Superior temporal gyrus (tissue), 1 donor: ENCODE results near the gene PNPLA7.
"Not testable (repeated sequence)": the region's sequence is repeated elsewhere in the genome, so short reads cannot be mapped to it uniquely, and the experiment has no call there.

Experiments
- DNase-seq: peaks from one replicate; pipeline ENCODE4 v3.0.0-alpha.2; 2016; ENCODE audit errors: extremely low spot score

The PNPLA7 gene

DNA sequence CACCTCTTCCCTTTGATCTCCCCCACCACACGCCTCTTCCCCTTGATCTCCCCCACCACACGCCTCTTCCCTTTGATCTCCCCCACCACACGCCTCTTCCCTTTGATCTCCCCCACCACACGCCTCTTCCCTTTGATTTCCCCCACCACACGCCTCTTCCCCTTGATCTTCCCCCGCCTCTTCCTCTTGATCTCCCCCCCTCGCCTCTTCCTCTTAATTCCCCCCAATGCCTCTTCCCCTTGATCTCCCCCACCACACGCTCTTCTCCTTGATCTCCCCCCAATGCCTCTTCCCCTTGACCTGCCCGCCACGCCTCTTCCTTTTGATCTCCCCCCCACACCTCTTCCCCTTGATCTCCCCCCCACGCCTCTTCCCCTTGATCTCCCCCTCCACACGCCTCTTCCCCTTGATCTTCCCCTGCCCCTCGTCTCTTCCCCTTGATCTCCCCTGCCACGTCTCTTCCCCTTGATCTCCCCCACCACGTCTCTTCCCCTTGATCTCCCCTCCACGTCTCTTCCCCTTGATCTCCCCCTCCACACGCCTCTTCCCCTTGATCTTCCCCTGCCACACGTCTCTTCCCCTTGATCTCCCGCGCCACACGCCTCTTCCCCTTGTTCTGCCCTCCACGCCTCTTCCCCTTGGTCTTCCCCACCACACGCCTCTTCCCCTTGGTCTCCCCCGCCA, 99.5 kb downstream of the PNPLA7 start:
- not testable (repeated sequence) for DNase-seq

DNA sequence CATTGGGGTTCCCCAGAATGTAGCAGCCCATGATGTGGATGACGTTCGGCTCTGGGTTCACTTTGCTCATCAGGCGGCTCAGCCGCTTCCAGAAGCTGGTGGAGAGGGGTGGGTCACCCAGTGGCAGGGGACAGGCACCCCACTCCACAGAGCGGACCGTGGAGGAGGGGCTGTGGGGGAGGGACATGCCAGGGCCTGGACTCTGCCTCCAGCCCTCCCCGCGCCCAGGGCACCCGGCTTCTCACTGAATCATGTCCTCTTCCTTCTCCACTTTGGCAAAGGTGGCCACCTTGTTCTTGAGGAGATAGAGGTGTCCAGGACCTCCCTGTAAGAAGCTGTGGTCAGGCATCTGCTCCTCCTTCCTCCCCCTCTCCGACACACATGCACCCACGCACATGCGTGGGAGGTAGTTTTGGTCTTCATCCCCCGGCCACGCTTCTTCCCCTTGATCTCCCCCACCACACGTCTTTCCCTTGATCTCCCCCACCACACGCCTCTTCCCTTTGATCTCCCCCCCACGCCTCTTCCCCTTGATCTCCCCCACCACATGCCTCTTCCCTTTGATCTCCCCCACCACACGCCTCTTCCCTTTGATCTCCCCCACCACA, 100.2 kb downstream of the PNPLA7 start:
- DNase-seq, result no peak

DNA sequence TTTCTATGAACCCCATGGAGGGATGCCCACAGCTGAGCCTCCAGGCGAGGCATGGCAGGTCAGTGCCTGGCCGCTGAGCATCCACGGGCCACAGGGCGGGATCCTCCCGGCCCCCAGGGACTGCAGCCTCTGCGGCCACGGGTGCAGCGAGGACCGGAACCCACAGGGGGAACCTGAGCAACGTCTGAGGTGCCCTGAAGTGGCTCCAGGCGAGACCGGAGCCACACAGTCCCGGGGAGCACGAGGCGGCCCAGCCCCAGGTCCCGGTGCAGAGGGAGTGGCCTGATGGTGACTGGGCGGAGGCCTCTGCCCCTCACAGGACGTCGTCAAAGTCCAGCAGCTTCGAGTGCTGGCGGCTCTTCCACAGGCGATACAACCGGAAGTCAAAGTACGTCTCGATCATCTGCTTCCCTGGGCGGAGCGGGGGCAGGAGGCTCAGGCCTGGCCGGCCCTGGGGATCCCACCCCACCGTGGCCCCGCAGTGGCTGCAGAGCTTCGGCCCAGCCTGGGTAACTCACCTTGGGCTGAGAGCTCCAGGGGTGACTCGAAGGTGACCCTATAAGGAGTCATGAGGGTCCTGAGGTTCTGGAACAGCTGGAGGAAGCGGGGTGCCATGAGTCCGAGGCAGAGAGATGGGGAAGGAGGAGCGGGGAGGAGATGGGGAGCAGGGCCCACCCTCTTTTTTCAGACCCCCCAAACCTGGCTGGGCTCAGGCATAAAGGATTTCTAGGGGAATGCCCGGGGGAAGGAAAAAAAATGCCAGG, 100.9 kb downstream of the PNPLA7 start:
- no peak for DNase-seq

DNA sequence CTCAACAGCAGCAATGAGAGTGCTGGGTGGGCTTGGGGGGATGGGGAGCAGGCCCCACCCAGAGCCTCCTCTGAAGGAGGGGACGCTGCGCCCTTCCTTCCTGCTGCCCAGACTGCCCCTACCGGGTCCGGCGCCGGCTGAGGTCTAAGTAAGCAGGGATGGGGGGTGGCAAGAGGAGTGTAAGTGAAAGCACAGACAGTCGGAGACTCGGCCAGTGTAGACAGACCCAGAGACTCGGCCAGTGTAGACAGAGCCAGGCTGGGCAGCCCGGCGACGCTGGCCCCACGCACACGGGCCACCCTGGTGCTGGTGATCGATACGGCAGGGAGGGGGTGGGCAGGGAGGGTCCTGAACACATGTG, 101.6 kb downstream of the PNPLA7 start:
- DNase-seq, result no peak

DNA sequence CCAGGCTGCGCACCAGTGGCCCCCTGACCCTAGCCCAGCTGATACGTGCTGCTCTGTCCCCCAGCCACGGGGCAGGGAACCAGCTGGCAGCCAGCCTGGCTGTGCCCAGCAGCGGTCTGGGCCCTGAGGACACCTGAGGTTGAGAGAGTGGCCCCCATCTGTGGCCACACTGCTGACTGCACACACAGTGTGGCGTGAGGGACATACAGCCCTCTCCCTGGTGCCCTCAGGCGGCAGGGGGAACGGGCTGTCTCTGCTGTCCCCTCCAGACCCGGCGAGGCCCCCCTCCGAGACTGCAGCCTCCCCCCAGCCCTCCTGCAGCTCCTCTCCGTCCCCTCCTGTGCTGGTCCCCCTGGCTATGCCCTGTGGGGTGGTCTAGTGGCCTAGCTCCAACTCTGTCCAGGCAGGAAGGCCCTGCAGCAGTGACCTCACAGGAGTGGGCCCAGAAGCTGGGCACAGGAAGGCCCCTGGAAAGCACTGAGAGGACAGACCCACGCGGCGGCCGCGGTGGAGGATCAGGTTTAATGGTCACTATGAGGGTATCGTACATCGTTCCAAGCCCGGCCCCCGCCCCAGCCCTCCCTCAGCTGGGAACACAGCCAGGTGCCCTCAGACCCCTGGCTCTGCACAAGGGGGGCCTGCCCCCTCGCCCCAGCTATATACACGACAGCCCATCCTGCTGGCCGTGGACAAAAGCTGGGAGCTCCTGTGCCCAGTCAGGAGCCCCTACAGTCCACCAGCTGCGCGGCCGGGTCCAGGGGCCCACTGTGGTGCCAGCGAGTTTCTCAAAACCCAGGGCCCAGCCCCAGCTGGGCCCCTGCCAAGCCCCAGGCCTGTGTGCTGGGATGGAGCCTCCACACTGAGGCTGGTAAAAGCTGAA, 102.2 kb downstream of the PNPLA7 start:
- DNase-seq, result no peak

DNA sequence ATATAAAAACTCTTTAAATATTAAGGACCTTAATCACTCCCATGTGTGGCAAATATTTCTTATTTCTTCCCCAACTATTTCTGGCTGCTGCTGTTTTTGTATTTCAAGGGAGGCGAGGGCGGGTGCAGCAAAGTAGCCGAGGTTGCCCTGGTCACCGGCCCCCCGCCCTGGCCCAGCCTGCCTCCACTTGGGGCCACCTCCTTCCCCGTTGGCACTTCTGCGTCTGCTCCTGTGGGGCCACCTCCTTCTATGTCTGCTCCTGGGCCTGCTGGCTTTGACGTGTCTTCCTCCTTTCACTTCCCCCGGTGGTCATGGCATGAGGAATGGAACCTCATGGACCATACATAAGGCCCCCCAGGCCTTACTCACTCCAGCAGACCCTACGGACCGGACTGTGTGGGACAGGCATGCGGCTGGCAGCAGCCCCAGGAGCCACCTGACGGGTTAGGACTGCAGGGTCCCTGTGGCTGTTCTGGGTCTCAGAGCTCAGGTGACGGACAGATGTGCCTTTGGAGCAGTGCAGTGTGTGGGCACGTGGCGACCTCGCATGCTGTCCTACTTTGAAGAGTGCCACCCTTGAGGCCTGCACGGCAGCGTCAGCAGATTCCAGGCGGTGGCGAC, 103.2 kb downstream of the PNPLA7 start:
- no peak for DNase-seq

DNA sequence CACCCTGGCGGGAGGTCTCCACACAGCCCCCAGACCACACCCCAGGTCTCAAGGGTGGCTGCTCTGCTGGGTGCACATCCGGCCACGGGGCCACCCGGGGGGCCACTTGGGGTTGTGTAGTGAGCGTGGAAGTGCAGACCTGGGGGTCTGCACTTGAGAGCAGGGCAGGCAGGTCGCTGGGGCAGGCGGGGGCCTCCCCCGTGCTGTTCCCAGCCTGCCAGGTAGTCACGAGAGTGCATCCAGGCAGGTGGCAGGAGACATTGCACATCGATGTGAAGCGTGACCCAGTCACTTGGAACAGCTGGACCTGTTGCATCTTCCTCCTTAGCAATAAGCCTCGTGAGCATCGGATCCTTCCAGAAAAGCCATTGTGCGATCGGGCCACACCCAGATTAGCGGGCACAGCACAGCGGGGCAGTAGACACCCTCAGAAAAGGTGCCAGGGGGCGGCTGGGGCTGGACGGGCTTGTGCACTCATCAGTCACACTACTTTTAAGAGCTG, 104.2 kb downstream of the PNPLA7 start:
- DNase-seq, result no peak

DNA sequence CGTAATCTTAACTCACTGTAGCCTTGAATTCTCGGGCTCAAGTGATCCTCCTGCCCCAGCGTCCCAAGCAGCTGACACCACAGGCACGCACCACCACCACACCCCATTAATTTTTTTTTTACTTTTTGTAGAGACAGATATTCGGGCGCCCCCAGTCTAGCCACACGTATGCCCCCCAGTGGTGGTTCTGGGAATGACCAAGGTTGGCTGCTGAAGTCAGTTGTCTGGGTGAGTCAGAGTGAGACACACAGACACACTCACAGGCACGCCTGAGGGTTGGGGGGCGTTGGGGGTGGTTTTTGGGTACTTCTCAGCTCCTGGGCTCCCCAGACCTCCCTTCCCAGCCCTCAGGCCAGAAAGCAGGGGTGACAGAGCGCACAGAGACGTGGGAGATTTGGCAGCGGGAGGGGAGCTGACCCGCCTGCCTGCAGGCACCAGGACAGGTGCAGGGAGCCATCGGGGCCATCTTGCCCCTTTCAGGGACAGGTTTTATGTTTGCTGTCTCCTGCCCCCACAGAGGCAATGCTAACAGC, 104.9 kb downstream of the PNPLA7 start:
- DNase-seq, result peak; percentile 83

DNA sequence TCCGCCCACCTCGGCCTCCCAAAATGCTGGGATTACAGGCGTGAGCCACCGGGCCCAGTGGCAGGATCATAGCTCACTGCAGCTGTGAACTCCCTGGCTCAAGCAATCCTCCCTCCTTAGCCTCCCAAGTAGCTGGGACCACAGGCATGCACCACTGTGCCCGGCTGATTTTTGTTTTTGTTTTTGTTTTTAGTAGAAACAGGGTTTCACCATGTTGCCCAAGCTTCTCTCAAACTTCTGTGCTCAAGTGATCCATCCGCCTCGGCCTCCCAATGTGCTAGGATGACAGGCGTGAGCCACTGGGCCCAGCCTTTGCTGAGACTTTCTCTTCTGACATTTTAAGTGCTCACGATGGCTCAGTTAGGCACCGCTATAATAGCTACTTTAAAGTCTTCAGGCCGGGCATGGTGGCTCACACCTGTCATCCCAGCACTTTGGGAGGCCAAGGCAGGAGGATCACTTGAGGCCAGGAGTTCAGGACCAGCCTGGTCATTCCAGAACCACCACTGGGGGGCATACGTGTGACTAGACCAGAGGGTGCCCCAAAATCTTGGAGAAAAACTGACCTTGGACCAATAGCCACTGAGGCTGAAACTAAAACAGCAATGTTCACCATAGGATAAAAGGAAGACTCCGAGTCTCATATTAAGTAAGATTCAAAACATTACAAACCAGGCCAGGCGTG, 106.0 kb downstream of the PNPLA7 start:
- DNase-seq, result no peak

DNA sequence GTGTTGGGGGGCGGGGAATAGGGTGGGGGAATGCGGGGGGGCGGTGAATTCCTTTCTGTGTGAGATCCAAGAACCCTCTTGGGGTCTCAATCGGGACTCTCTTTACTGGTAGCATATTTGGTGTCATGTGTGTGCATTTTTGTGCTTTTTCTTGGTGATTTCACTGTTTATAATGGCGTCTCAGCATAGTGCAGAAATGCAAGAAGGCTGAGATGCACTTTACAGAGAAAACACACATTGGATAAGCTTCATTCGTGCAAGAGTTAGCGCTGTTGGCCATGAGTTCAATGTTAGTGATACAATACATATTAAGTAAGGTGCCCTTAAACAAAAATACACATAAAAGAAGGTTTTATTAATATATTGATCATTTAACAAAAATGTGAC, 108.3 kb downstream of the PNPLA7 start:
- DNase-seq, result no peak

DNA sequence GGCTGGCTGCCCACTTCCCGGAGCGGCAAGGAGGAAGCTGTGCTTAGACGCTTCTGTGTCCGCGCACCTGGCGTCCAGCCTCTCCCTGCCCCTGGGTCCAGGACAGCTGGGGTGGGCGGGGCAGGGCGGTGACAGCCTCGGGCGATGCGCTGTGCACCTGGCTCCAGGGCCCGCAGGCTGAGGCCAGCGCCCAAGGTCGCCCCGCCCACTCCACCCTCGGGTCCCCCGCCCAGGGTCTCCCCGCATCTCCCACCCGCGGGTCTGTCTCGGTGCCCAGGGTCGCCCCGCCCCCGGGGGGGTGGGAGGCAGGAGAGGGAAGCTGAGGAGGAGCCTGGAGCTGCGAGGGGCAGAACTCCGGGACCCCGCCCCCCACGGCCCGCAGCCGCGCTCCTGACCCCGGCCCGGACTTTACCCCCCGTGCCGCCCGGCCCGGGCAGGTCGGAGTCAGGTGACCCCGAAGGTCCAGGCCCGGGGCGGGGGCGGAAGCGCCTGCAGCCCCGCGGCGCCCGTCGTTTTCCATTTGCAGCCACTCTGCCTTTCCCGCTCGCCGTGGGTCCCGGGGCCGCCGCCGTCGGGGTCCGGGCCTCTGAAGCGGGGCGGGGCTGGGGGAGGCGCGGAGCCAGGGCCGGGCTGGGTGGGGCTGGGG, 108.8 kb downstream of the PNPLA7 start, which contains the start of gene ENTPD8:
Gene ENTPD8, minus strand, starts transcription at position 69 of the 646 bp plus-strand sequence. CDS start 3,072 bp downstream, outside the sequence.
- DNase-seq, result no peak

DNA sequence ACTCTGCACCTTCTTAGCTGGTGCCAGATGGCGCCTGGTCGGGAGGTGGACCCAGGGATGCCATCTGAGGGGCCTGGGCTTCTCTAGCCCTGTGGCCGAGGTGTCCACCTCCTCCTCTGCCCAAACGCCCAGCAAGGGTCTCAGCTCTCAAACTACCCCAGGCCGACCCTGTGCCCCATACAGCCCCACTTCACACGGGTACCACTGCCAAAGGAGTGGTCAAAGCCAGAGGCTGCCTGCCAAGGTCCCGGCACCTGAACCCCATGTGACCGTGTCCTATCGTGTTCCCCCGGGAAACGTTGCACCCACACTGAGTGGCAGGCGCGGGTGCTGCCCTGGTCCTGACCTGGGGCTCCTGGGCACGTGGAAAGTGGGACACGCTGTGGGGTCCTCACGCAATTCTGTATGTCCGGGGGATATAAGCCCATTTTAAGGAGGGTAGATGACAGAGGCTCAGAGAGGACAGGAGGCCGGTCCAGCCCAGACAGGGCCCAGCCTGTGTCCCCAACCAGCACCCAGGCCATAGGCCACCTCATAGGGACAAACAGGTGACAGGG, 111.0 kb downstream of the PNPLA7 start:
- no peak for DNase-seq

DNA sequence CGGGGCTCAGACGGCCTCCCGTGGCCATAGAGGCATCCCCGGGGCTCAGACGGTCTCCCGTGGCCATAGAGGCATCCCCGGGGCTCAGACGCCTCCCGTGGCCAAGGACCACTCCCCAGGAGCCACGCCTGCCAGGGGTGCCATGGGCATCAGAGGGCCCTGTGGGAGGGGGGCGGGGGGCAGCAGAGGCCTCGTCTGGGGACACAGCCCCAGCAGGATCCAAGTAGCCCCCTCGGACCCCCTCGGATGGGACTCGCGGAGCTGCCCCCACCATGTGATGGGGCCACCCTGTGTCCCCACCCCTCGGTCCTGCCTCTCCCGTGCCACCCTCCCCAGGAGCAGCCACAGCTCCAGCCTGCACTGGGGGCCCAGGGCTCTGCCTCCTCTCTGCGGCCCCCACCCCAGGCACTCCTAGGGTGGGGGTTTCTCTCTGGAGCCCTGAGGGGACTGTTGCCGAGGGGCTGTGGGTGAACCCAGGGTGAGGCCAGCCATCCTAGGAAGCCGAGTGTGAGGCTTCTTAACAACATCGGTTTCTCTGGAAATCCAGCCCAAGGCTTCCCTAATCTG, 111.5 kb downstream of the PNPLA7 start:
- DNase-seq, result no peak

DNA sequence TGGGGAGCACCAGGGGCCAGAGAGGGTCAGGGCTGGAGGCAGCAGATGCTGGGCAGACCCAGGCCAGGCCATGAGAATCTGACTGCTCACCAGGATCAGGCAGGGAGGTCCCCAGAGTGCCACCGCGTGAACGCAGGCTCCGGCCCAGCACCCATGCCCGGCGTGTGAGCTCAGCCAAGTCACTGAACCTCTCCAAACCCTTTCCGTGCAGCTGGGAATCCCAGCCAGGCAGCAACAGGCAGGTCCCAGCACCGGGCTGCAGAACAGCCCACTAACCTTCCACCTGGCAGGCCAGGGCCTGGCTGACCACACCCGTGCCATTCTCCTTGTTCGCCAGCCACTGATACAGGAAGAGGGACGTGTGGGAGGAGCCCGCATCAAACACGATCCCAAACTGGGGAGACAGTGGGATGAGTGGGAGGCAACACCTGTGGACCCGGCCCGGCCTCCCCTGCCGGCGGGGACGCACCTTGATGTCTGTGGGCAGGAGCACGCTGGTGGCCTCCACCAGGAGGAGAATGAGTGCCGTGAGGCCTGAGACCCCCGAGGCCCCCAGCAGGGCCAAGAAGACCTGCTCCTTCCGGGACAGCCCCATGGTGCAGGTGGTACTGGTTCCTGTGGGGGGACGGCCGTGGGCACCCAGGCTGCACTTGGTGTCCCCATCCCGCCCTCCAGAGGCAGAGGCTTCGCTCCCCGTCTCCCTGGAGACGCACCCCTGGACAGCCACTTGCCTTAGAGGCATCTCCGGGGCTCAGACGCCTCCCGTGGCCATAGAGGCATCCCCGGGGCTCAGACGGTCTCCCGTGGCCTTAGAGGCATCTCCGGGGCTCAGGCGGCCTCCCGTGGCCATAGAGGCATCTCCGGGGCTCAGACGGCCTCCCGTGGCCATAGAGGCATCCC, 112.3 kb downstream of the PNPLA7 start:
- no peak for DNase-seq

DNA sequence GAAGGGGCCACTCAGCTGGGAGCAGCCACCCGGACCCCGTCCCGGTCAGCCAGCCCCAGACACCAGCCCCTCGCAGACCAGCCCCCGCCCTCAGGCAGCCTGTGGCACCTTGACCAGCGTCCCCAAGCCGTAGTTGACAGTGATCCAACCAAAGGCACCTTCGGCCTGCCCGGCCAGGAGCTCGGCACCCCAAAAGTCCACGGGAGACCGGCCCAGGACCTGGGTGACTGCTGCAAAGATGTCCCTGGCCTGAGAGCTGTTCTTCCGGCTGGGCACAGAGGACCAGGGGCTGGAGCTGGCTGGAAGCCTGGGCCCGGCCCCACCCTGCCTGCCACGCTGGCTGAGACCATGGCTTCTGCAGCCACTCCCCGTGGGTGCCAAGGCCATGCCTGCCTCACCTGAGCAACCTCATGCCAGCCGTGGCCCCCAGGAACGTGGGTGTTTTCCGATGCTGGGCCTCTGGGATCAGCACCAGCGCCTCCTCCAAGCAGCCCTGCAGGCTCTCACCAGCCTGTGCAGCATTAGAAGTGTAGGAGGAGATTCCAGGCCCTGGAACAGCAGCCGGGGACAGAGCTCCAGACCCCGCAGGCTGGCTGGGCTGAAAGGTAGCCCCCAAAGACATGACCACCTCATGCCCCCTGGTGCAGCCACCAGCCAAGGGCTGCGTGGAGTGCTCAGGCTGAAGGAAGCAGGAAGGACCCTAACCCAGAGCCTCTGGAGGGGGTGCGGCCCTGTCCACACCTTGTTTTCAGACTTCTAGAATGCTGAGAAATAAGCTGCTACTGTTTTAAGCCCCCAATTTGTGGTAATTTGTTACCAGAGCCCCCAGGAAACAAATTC, 113.2 kb downstream of the PNPLA7 start:
- no peak for DNase-seq

DNA sequence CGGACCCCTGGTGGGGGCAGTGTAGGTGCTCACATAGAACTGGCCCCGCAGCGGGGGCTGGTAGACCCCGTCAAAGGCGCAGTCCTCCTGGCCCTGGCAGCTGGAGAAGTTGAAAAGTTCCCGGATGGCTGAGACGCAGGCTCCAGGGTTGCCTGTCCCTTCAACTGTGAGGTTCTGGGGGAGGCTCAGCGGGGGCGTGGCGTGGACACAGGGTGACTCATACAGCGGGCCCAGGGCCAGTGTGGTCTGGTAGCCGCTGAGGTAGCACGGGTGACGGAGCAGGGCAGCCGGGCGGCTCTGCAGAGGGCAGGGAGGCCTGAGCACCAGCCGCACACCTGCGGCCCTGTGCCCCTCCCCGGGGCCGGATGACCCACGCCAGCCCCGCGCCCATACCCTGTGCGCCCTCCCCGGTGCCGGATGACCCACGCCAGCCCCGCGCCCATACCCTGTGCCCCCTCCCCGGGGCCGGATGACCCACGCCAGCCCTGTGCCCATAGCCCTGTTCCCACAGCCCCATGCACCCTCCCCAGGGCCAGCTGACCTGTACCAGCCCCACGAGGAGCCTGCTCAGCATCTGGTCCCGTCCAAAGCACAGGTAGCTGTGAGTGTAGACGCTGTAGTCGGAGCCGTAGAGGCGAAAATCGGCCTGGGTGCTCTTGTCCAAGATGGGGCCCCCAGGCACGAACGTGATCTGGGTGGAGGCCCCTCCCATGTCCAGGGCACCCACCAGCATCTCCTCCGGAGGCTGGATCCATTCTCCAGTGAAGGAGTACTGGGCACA, 114.0 kb downstream of the PNPLA7 start:
- no peak for DNase-seq
